Colonic mucosa (tissue), 4 donors: Measurements from ENCODE around the gene ITCH. TPM values are rescaled to one million over a fixed set of nuclear protein-coding genes. Genes with fewer than 3 reads are reported as not detected.
"Not testable (repeated sequence)": the region's sequence is repeated elsewhere in the genome, so short reads cannot be mapped to it uniquely, and the experiment has no call there.

Source experiments
- DNase-seq: peaks from one replicate; pipeline ENCODE4 v3.0.0-alpha.2; 2020
- H3K27ac ChIP-seq: fragments of 200-600 bp; one replicate; pipeline ENCODE4 v1.8.0; 2021
- H3K27me3 ChIP-seq: fragments of 200-600 bp; one replicate; pipeline ENCODE4 v1.8.0; 2021
- H3K36me3 ChIP-seq: fragments of 200-600 bp; one replicate; pipeline ENCODE4 v1.8.0; 2021
- H3K4me1 ChIP-seq: fragments of 200-600 bp; one replicate; pipeline ENCODE4 v1.8.0; 2021; ENCODE audit warnings: mild to moderate bottlenecking
- H3K4me3 ChIP-seq: fragments of 200-600 bp; one replicate; pipeline ENCODE4 v1.8.0; 2021
- H3K9ac ChIP-seq, 2 donors: one replicate each; pipeline ENCODE4 v1.7.0; 2013; ENCODE audit warnings: control low read depth in 2 of 2, low read depth in 2 of 2, low read length in 2 of 2
- H3K9me3 ChIP-seq: fragments of 200-600 bp; one replicate; pipeline ENCODE4 v1.8.0; 2021
- intact Hi-C: fragments of 100-400 bp; cut with DNase I; formaldehyde crosslinking; loops from one replicate; pipeline ENCODE4 v1.14.1; 2022
- total RNA-seq, 2 donors: library from RNA; stranded (reverse); fragmentation: NEBNext Ultra II Directional in 1 of 2; extraction: Animal tissue kit (Norgen Biotek cat#: 25700) in 1 of 2; gene quantifications; one replicate each; pipeline ENCODE4 v1.2.1, GENCODE V29; 2021
- TF ChIP-seq, protein P1 (sequence below): fragments of 200-600 bp; IDR thresholded peaks from one replicate; pipeline ENCODE4 v1.8.0; 2022; ENCODE audit warnings: antibody characterized with exemption, mild to moderate bottlenecking
- donor health status: healthy.
- donor health status: DM: no; HTN: no; CAD: no.
- donor health status: DM: no; HTN: no; CAD: no.

The ITCH gene
- total RNA-seq, 2 donors from 2014 or later, result 50.0 to 71.4 TPM

DNA sequence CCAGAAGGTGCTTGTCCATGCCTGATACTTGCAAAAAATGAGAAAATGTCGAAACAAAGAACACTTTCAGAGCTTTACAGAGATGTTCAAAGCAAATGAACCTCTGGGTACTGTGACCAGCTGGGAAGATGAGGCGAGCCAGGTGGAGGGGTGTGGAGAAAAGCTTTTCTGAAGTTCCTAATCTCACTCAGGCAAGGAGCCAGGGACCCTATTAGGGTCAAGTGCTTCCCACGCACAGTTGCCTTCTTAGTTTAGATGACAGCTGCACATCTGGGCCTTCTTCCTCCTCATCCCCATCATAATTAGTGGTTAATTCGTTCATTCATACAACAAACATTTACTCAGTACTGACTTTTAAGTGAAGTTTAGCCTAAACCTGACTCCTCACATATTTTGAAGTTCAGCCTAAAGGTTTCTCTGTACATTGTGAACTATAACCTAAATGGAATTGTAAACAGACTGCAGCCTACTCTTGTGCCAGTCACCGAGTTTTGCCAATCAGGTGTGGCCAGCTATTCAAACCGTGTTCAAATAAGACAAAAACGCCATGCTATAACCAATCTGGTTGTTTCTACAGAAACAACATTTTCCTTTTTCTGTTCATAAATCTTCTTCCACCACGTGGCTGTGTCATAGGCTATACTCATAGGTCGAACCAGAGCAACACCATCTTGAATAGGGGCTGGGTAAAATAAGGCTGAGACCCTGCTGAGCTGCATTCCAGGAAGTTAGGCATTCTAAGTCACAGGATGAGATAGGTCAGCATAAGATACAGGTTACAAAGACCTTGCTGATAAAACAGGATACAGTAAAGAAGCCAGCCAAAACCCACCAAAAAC lies 40.6 kb upstream of the ITCH start:
- no peaks in the 10 kb centered on the region for H3K36me3 ChIP-seq
- DNase-seq, result no peak
- H3K9ac ChIP-seq, result no peak overlapping the region
- TF ChIP-seq, protein P1, sequence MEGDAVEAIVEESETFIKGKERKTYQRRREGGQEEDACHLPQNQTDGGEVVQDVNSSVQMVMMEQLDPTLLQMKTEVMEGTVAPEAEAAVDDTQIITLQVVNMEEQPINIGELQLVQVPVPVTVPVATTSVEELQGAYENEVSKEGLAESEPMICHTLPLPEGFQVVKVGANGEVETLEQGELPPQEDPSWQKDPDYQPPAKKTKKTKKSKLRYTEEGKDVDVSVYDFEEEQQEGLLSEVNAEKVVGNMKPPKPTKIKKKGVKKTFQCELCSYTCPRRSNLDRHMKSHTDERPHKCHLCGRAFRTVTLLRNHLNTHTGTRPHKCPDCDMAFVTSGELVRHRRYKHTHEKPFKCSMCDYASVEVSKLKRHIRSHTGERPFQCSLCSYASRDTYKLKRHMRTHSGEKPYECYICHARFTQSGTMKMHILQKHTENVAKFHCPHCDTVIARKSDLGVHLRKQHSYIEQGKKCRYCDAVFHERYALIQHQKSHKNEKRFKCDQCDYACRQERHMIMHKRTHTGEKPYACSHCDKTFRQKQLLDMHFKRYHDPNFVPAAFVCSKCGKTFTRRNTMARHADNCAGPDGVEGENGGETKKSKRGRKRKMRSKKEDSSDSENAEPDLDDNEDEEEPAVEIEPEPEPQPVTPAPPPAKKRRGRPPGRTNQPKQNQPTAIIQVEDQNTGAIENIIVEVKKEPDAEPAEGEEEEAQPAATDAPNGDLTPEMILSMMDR, result no peak
- H3K4me3 ChIP-seq, result no peak overlapping the region
- H3K4me1 ChIP-seq, result no peaks in the 10 kb centered on the region
- no peak overlapping the region for H3K27ac ChIP-seq
- H3K27me3 ChIP-seq, result no peaks in the 10 kb centered on the region
- intact Hi-C loops, result no loop called here
- no peaks in the 10 kb centered on the region for H3K9me3 ChIP-seq

DNA sequence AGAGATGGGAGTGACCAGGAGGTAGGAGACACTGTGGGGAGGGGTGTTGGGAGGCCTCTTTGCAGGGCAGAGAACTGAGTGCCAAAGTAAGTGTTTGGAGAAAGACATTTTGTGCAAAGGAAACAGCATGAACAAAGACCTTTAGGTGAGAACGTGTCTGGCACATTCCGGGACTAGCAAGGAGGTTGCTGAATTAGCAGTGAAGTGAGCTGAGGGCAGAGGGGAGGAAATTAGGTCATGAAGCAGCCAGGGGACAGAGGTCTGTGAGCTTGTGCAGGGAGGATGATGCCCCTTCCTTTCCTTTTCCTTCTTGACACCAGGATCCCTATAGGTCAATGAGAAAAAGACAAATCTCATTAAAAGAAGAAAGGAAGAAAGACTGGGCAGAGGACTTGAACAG lies 38.5 kb upstream of the ITCH start:
- DNase-seq, result no peak

DNA sequence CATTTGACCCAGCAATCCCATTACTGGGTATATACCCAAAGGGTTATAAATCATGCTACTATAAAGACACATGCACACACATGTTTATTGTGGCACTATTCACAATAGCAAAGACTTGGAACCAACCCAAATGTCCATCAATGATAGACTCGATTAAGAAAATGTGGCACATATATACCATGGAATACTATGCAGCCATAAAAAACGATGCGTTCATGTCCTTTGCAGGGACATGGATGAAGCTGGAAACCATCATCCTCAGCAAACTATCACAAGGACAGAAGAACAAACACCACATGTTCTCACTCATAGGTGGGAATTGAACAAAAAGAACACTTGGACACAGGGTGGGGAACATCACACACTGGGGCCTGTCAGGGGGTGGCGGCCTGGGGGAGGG lies 34.9 kb upstream of the ITCH start:
- H3K27me3 ChIP-seq, H3K4me3 ChIP-seq, intact Hi-C loops, H3K4me1 ChIP-seq, H3K36me3 ChIP-seq, DNase-seq, H3K27ac ChIP-seq, H3K9me3 ChIP-seq, H3K9ac ChIP-seq: not testable (repeated sequence)

More for the DNA sequence above, 38.5 kb upstream of the ITCH start:
- intact Hi-C loops, result no loop called here
- H3K4me3 ChIP-seq, result no peak overlapping the region
- TF ChIP-seq, protein P1, result no peak
- no peaks in the 10 kb centered on the region for H3K27me3 ChIP-seq
- H3K36me3 ChIP-seq, result no peaks in the 10 kb centered on the region
- no peak overlapping the region for H3K9ac ChIP-seq
- no peak overlapping the region for H3K27ac ChIP-seq
- no peaks in the 10 kb centered on the region for H3K4me1 ChIP-seq
- H3K9me3 ChIP-seq, result no peaks in the 10 kb centered on the region

DNA sequence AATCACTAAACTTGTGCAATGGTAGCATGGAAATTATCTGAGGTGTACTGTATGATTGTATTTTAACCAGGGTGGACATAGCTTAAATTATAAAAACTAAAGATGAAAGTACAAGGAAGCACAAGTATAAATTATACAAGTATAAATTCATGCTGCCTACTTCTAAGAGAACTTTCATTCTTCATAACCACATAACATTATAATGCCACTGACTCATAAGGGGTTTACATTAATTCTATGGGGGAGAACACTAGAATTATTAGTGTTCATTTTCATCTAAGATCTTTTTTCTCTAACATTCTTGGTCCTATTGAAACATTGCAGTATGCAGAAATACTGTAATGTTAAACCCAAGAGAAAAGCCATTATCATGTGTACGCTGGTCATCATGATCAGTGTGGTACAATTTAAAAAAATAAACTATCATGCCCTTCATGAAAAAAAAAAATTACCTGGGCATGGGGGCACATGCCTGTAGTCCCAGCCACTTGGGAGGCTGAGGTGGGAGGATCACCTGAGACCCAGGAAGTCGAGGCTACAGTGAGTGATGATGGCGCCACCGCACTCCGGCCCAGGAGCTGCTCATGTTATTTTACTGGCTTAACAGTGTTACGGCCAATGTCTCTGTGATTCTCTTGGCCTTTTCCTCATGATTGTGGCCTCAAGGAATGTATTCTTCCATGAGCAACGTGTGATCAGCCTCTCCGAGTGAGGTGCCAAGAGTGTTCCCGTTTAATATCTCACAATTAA lies 34.0 kb upstream of the ITCH start:
- Histone ChIP-seq H3K9ac (no peak overlapping the region), H3K36me3 (no peaks in the 10 kb centered on the region), H3K27ac (no peak overlapping the region), H3K9me3 (no peaks in the 10 kb centered on the region), H3K4me1 (no peaks in the 10 kb centered on the region), H3K4me3 (no peak overlapping the region), H3K27me3 (no peaks in the 10 kb centered on the region)
- intact Hi-C loops, result no loop called here
- DNase-seq, result no peak
- TF ChIP-seq, protein P1, result no peak

DNA sequence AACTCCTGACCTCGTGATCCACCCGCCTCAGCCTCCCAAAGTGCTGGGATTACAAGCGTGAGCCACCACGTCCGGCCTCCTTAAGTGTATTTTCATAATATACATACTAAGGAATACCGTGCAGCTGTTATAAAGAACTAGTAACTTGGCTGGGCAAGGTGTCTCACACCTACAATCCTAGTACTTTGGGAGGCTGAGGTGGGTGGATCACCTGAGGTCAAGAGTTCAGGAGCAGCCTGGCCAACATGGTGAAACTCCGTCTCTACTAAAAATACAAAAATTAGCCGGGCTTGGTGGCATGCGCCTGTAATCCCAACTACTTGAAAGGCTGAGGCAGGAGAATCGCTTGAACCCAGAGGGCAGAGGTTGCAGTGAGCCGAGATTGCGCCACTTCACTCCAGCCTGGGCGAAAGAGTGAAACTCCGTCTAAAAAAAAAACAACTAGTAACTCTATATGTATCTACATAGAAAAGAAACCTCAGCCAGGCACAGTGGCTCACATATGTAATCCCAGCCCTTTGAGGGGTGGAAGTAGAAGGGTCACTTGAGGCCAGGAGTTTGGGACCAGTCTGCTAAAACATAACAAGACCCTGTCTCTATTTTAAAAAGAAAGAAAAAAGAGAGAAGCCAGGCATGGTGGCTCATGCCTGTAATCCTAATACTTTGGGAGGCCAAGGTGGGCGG lies 32.1 kb upstream of the ITCH start:
- DNase-seq, H3K36me3 ChIP-seq, H3K9ac ChIP-seq, H3K27me3 ChIP-seq, H3K4me3 ChIP-seq, H3K27ac ChIP-seq, H3K4me1 ChIP-seq, H3K9me3 ChIP-seq, intact Hi-C loops: not testable (repeated sequence)

DNA sequence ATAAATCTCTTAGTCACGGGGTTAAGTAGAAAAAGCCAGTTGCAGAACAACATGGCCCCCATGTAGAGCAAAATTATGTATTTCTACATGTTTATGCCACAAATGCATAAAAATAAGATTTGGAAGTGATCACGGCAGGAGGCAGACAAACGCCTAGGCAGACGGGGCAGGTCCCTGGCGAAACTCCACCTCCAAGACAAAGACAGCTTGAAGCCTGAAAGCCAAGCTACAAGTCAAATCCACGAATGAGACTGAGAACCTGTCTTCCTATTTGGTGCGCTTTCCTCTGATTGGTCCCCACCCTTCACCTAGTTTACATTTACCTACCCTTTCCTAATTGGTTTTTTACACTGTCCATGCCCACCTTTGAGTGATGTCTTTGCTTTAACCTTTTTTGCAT lies 31.2 kb upstream of the ITCH start:
- Histone ChIP-seq H3K4me3 (no peak overlapping the region), H3K36me3 (no peaks in the 10 kb centered on the region), H3K4me1 (no peaks in the 10 kb centered on the region), H3K9me3 (no peaks in the 10 kb centered on the region), H3K27me3 (no peaks in the 10 kb centered on the region), H3K9ac (no peak overlapping the region), H3K27ac (no peak overlapping the region)
- intact Hi-C loops, result no loop called here
- TF ChIP-seq, protein P1, result no peak
- no peak for DNase-seq
